ENCODE data around the gene ANKRD50.

ANKRD50 gene

GRCh38 chr4:124712372-124713184 lies at the start of gene ANKRD50:
Gene ANKRD50, minus strand, starts transcription at chr4:124712732. Its CDS starts 2,221 bp downstream, at chr4:124710511.
- H3K27me3 Mint-ChIP-seq (ENCODE audit: low read depth), result no peaks in the 10 kb centered on the region

GRCh38 chr4:124757126-124757525 lies 44.6 kb upstream of the ANKRD50 start:
- H3K9me3 Mint-ChIP-seq, result no peaks in the 10 kb centered on the region
- no peaks in the 10 kb centered on the region for H3K4me1 Mint-ChIP-seq
- H3K27ac Mint-ChIP-seq, result no peak overlapping the region
- no peaks in the 10 kb centered on the region for H3K27me3 Mint-ChIP-seq (ENCODE audit: low read depth)
- H3K36me3 Mint-ChIP-seq (ENCODE audit: low read depth), result no peaks in the 10 kb centered on the region
- TF ChIP-seq CTCF (IDR thresholded peaks at IDR 0.05; ENCODE audit: unreplicated experiment in 3 of 3), result no peak
- H3K4me3 Mint-ChIP-seq, result no peak overlapping the region

More at GRCh38 chr4:124712372-124713184, at the start of gene ANKRD50:
- no peak for TF ChIP-seq CTCF (IDR thresholded peaks at IDR 0.05; ENCODE audit: unreplicated experiment in 3 of 3)
- Mint-ChIP-seq H3K4me3 (peak within 1 kb of the TSS; percentile 92 to 97 (median 93)), H3K27ac (peak within 1 kb of the TSS in 1 of 3 experiments; percentile 100), H3K9me3 (no peaks in the 10 kb centered on the region), H3K4me1 (peaks cover 26% of the 10 kb centered on the region), H3K36me3 (ENCODE audit: low read depth) (peaks cover 11% of the 10 kb centered on the region)

GRCh38 chr4:124754681-124755080 lies 42.1 kb upstream of the ANKRD50 start:
- TF ChIP-seq CTCF (IDR thresholded peaks at IDR 0.05; ENCODE audit: unreplicated experiment in 3 of 3), result no peak
- no peak overlapping the region for H3K27ac Mint-ChIP-seq
- no peaks in the 10 kb centered on the region for H3K27me3 Mint-ChIP-seq (ENCODE audit: low read depth)
- no peaks in the 10 kb centered on the region for H3K4me1 Mint-ChIP-seq
- H3K36me3 Mint-ChIP-seq (ENCODE audit: low read depth), result no peaks in the 10 kb centered on the region
- H3K4me3 Mint-ChIP-seq, result no peak overlapping the region
- H3K9me3 Mint-ChIP-seq, result no peaks in the 10 kb centered on the region

GRCh38 chr4:124753941-124754581 lies 41.5 kb upstream of the ANKRD50 start:
- Mint-ChIP-seq H3K4me3 (no peak overlapping the region), H3K27me3 (ENCODE audit: low read depth) (no peaks in the 10 kb centered on the region), H3K9me3 (no peaks in the 10 kb centered on the region), H3K4me1 (no peaks in the 10 kb centered on the region), H3K27ac (no peak overlapping the region), H3K36me3 (ENCODE audit: low read depth) (no peaks in the 10 kb centered on the region)
- no peak for TF ChIP-seq CTCF (IDR thresholded peaks at IDR 0.05; ENCODE audit: unreplicated experiment in 3 of 3)

GRCh38 chr4:124749421-124749820 lies 36.9 kb upstream of the ANKRD50 start:
- TF ChIP-seq CTCF (IDR thresholded peaks at IDR 0.05; ENCODE audit: unreplicated experiment in 3 of 3), result no peak
- H3K27me3 Mint-ChIP-seq (ENCODE audit: low read depth), result peaks cover 3% of the 10 kb centered on the region
- no peak overlapping the region for H3K27ac Mint-ChIP-seq
- no peak overlapping the region for H3K4me3 Mint-ChIP-seq
- no peaks in the 10 kb centered on the region for H3K9me3 Mint-ChIP-seq
- H3K36me3 Mint-ChIP-seq (ENCODE audit: low read depth), result no peaks in the 10 kb centered on the region
- H3K4me1 Mint-ChIP-seq, result peaks cover 22% of the 10 kb centered on the region
